Right forelimb (tissue), 1 donor: ENCODE data around the gene PRCC.

Source experiments
- DNase-seq: peaks from one replicate; pipeline ENCODE4 v3.0.0-alpha.2; 2018

Gene PRCC

GRCh38 chr1:156816561-156817328, 49.4 kb downstream of the PRCC start, which contains the start of gene SH2D2A:
Gene SH2D2A (minus strand): TSS chr1:156816848. CDS start chr1:156816708, 140 bp downstream.
- DNase-seq, result peak; percentile 41

DNA sequence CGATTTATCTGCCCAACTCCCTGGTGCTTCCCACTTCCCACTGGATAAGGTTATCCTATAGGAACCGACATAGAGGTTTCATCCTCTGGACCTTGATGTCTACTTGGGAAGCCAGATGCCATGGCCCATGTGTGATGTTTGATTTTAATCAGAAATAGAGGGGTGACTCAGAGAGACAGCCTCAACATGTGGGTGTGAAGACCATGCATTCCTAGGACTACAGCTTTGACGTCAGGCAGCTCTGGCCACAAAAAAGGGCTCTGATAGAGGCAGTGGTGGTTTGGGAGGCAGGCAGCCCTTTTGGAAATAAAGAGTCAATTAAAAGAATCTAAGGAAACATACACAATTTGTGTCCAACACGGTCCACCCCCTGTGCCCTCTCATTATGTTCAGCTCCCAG, 54.5 kb downstream of the PRCC start:
- peak; percentile 1 for DNase-seq

- peak; percentile 11 for DNase-seq
Measured at GRCh38 chr1:156822680-156823079, 55.3 kb downstream of the PRCC start.

DNA sequence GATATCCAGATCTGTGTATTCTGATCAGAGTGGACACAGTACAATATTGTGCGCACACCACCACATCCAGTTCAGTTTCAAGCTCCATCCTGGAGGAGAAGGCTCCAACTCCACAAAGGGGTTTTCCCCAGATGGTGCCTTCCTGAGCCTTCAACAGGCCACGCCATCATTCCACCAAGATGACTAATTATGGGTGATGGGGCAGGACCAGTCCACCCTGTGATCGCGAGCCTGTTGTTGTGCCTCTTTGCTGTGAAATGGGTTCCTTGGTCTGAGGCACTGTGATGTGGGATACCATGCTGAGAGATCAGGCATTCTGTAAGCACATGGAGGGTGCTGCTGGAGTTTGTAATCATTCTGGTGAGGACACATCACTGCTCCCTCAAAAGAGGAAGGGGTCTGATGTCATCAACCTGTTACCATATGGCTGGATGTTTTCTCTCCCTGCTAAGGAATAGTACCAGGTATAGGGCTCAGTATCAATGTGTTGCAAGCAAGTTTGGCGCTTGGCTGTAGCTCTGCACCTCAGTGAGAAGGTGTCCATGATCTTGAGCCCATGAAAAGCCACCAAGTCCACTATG, 56.0 kb downstream of the PRCC start:
- peak; percentile 12 for DNase-seq

GRCh38 chr1:156826630-156827029, 59.3 kb downstream of the PRCC start:
- no peak for DNase-seq

DNA sequence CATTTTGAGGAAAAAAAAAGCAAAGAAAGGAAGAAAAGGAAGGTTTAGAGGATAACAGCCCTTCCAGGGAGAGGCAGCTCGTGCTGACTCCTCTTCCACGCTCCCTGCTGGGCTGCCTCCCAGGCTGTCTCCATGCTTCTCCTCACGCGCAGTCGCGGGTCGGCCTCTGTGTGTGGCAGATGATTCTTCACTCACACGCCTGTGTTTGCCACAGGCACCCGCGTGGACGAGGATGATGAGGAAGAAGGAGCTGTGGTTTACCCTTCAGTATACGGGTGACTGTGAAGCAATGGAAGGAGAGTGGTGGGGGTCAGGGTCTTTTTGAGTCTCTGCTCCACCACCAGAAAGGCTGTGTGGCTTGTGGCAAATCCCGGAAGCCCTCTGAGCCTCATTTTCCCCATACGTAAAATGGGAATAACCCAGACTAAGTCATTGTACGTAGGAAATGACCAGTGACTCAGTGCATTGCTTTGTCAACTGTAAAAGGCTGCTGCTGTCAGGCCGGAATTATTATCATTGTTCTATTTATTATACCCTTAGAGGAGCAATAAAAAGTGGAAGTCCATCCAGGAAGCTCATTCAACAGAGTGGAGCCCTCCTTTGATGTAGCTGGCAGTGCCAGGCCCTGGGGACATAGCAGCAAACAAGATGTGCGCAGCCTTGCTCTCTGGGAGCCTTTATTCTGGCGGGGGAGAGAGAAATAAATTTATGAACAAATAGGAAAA, 61.2 kb downstream of the PRCC start:
- no peak for DNase-seq

DNA sequence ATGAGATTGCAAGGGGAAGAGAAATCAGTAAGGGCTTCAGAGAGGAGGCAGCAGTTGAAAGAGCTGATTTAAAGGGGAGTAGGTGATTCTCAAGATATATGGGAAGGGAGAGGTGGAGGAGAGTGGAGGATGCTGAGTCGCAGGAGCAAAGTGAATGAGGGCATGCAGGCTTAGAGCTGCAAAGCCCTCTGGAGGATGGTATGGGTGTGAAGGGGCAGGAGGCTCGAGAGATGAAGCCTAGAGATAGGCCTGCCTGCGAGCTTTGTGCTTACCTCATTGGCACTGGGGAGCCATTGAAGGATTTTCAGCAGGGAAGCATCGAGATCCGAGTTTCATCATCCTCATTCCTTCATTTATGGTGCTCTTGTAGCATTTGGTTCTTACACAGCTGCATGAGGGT, 65.1 kb downstream of the PRCC start:
- no peak for DNase-seq

DNA sequence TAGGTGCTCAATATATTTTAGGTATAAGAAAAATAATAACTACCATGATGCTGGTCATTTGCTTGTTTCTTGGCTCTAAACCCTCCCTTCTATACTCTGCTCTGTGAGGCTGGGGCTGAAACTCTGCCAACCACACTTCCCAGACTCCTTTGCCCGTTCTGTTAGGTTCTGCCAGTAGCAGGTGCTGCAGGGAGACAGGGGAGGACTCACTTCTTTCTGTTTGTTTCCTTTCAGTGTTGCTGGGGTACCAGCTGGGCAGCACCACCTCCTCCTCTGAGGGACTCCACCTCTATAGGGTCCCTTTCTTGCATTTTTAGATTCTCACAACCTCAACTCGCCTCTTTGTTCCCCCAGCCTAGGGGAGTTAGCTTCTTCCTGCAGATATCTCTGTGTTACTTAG, 66.3 kb downstream of the PRCC start:
- DNase-seq, result peak; percentile 27

GRCh38 chr1:156834322-156834721, 67.0 kb downstream of the PRCC start:
- no peak for DNase-seq

- peak; percentile 17 for DNase-seq
Measured at GRCh38 chr1:156836041-156836654, 68.8 kb downstream of the PRCC start.

- peak; percentile 24 for DNase-seq
Measured at GRCh38 chr1:156836892-156837291, 69.6 kb downstream of the PRCC start.

- DNase-seq, result peak; percentile 51
Measured at GRCh38 chr1:156838972-156839371, 71.6 kb downstream of the PRCC start.

DNA sequence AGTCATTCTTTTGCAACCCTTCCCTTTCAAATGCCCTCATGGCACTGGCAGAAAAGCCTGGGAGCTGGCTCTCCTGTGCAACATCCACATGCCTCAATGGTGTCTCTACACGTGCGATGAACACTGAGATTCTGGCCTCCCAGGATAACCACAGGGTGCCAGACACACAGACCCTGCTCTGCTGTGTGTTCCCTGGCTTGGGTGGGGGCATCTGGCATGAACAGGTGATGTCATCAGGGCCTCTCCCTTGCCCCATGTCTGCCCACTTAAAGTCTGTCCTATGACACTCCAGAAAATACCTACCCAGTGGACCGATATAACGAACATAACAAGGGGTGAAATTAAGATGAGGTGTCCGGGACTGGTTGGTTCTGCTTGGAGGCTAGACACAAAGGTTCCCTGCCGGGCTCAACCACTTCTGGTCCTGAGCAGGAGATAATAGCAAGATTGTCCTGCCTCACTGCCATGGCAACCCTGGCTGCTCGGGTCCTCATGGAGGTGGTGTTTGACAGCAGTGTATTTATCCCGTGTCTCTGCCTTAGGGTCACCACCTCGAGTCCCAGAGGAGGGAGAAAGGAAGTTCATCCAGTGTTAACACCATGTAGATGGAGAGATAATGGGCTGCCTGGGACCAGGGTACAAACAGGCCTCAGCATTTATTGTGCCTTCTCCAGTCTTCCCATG, 72.2 kb downstream of the PRCC start:
- peak; percentile 16 for DNase-seq

DNA sequence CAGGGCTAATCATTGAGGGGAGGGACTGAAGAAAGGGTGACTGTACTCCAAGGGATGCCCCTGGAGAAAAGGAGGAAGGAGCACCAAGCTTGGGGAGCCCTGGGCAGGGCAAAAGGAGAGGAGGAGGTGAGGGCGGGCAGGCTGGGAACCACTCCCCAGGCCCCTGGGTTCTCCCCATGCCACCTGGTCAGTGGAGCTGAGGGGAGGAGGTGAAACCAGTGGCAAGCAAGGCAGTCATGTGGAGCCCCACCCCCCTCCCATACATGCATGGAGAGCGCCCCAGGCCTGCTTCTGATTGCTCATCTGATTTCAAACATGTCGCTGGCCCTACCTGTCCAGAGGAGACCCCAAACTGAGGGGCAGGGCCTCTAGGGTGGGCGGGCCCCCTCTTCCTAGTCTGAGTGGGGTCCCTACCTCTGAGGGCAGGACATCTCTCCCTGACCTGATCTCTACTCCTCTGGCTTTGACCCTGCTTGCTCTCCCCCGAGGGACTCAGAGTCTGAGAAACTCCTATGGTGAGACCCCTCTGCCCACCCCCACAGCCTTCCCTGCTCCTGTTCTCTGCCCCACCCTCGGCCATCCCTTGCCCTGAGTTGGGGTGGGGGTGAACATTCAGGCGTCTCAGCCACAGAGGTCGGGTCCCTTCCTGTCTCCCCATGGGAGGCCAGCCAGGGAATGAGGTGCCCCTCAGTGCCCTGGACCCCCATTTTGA, 73.0 kb downstream of the PRCC start:
- peak; percentile 24 for DNase-seq

DNA sequence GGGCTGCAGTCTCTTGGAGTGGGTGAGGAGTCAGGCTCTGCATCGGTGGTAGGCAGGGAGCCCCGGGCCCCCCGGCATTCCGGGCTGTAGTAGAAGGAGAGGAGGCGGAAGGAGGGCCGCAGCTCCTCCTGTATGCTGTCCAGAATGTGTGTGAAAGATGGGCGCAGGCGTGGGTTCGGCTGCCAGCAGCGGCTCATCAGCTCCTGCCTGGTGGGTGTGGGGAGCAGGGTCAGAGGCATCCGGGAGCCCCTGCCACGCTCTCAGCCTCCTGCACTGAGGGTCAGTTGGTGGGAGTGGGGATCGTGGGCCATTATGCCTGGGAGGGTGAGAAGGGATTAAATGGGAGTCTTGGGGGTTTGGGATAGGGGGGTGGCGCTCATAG, 73.6 kb downstream of the PRCC start:
- peak; percentile 37 for DNase-seq

DNA sequence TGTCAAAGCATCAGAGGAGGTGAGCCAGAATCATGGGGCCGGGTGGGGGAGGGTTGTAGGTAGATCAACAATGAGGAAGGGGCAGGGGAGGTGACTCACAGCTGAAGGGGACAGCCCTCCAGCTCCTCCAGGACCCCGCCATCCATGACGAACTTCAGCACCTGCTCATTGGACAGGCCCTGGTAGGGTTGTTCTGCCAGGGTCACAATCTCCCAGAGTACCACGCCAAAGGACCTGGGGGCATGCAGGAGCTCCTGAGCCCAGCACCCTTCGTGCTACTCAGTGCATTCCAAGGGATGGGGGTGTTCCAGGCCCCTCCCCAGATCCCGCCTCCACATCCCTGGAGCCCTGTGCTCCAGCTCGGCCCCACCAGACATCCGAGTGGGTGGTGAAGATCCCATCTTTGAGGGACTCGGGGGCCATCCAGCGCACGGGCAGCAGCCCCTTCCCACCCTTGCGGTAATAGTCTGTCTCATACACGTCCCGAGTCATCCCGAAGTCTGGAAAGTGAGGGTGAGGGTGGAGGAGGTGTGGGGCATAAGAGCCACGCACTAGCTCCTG, 74.0 kb downstream of the PRCC start:
- peak; percentile 29 for DNase-seq

GRCh38 chr1:156842618-156843300, 75.4 kb downstream of the PRCC start:
- peak; percentile 25 for DNase-seq

DNA sequence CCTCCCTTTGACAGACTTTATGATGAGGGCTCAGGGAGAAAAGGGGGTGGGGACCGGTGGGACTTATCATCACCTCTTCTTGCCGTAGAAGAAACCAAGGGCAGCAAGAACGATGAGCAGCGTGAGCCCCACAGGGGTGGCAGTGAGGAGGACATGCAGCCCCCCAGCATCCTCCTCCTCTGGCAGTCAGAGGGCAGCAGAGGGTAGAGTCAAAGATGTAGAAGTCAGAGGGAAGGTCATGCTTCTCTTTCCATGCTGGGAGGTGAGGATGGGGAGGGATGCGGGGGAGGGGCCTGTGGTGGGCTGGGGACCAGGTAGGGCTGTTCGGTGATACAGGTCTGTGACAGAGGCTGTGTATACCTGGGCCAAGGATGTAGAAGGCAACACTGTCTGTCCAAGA, 76.8 kb downstream of the PRCC start:
- DNase-seq, result no peak

GRCh38 chr1:156844638-156845037, 77.3 kb downstream of the PRCC start:
- DNase-seq, result peak; percentile 12

DNA sequence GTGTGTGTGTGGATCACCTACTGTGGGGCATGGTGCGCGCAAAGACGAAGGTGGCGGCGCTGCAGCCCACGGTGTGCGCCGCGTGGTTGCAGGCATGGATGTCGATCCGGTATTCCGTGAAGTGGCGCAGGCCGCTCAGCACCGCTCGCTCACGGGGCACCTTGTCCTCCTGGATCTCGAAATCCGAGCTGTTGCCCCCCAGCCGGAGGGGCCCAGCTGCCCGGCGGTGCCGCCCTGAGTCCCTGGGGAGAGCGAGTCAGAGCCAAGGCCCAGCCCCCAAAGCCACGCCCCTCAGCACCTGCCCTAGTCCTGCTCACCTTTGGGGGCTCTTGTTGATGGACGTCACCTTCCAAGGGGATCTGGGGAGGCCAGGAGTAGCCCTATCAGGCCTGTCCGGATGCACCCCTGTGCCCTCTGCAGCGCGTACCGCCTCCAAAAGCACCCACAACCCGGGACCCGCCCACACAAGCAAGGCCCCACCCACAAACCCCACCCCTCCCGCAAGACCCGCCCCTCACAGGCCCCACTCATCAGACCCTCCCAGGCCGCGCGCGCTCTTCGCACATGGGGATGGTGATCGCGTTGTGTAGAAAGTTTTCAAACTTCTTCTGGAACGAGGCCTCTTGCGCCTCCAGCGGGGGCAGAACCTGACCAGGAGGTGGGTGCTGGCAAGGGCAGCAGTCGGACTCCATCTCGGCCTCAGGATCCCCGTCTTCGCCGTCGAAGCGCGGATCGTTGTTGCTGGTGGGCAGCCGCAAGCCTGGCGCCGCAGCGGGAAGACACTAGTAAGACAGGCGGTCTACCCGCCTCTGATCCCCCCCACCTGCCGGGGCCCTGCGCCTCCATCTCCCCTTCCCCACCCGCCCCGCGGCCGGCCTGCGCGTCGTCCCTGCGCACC, 78.0 kb downstream of the PRCC start:
- DNase-seq, result no peak
